HG03039 (cell line): Measurements from ENCODE around the gene CYP24A1.
A peak's percentile ranks its signal among the peaks of the same experiment; 100 is the strongest.

Experiments used
- ATAC-seq: cut with Tn5 transposase; IDR thresholded peaks from one replicate; pipeline ENCODE4 v1.9.1; 2021; ENCODE audit warnings: mild to moderate bottlenecking, moderate library complexity; ENCODE audit not compliant: unreplicated experiment

The CYP24A1 gene

GRCh38 chr20:54204063-54204462, 30.3 kb upstream of the CYP24A1 start:
- no peak for ATAC-seq

- no peak for ATAC-seq
Measured at GRCh38 chr20:54203281-54203680, 29.5 kb upstream of the CYP24A1 start.

GRCh38 chr20:54201268-54201846, 27.6 kb upstream of the CYP24A1 start:
- no peak for ATAC-seq

DNA sequence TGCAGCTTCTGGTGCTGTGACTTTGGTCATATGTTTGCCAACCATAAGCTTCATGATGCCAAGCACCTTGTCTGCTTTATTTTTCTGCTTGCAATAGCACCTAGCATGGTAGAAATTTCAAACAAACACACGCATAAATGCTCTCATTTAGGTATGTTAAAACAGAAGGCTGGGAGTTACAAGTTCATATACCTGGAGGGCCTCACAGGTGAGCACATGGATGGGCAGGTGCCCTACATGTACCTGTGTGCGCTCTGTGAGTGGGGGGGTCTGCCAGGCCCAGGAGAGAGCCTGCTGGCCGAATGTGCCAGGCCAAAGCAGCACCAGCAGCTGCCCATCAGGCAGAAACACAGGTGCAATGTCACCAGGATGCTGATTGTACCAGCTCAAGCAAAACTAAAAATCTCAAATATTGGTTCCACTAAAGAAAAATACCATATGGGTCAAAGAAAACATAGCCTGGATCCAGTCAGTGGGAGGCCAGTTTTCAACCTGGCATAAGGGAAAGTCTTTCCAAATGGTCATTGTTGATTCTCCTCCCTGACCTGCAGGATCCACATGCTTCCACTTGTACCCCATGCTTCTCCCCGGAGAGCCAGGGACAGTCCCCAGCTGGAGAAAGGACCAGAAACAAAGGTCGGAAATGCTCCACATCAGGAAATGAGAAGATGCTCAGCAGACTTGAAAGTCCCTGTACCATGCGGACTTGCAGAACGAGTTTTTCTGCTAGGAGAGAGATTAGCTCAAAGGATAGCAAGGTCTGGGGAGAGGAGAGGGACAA, 26.9 kb upstream of the CYP24A1 start:
- no peak for ATAC-seq

GRCh38 chr20:54199721-54200176, 26.0 kb upstream of the CYP24A1 start:
- no peak for ATAC-seq

DNA sequence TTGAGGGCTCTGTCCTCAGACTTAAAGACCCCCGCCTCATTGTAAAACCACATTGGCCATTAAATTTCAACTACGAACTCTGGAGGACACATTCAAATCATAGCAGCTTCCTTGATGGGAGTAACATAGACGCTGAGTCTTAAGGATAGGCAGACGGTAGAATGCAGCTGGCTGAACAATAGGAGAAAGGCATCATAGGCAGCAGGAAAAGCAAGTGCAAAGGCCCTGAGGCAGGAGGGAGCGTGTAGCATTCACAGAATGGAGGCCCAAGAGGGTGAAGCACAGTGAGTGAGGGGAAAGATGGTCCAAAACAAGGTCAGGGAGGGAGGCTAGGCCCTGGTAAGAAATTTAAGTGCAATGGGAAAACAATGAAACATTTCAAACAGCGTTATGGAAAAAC, 25.5 kb upstream of the CYP24A1 start:
- ATAC-seq, result no peak

DNA sequence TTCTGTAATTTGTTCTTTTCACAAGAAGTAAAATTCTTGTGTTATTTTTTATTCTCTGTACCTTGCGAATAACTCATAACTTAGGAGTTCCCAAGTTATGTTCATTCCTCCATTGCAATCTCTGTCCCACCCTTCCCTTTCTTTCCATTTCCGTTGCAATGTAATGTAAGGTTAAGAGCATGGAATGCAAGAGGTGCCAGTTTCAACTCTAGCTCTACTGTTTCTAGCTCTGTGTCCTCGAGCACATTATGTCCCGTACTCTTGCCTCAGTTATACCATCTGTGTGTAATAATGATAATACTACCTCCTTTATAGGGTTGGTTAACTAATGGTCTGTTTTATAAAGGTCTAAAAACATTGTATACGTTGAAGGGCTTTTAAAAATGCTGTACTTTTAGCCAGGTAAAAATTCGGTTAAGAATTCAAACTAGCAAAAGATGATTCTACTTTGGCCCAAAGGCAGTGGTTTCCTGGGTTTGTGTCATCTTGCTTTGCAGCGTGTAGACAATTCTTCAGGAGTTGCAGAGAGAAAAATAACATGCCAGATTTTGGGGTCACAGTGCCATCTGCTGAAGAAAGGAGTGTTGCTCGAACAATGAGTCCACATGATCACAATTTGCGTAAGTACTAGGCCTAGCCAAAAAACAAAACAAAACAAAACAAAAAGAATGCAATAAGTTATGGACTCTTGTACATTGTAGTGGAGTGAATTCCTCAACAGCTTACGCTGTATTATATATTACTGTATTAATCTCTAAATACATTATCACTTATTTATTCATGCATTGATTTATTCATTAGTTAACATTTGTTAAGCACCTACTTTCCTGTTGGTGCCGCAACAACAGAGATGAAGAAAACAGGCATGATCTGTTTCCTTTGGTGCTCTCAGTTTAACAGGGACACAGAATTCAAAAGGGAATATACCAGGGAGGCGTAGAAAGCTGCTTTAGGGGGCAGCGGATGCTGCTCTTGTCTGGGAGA, 24.1 kb upstream of the CYP24A1 start:
- ATAC-seq, result no peak

GRCh38 chr20:54195483-54196472, 22.0 kb upstream of the CYP24A1 start:
- peak; percentile 49 for ATAC-seq

DNA sequence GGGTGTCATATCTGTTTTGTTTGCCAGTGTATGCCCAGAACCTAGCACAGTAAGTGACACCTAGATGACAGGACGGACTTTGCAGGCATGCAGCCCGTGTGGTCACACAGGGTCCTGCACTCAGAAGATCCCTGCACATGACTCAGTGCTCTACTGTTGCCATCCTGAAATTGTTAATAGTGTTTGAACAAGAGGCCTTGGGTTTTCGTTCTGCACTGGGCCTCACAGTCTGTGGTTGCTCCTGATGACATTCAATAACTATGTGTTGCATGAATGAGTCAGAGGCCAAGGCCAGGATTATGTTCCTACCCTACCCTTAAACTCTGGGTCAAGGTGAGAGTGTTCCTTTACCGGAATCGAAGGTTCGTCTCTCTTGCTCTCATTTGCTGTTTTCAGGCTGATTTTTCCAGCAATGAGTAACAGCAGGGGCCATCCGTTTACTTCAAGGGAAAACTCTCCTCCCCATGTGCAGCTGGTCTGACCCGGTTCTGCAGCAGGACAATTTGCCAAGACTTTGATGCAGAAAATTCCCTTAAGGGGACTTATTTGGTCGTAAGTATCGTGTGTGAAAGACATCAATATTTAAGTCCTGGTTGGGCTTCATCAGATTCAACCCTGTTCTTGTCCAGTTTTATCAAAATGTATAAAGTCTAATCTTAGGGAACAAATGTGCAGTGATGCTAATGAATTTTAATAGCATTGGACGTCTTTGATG, 21.1 kb upstream of the CYP24A1 start:
- ATAC-seq, result no peak

DNA sequence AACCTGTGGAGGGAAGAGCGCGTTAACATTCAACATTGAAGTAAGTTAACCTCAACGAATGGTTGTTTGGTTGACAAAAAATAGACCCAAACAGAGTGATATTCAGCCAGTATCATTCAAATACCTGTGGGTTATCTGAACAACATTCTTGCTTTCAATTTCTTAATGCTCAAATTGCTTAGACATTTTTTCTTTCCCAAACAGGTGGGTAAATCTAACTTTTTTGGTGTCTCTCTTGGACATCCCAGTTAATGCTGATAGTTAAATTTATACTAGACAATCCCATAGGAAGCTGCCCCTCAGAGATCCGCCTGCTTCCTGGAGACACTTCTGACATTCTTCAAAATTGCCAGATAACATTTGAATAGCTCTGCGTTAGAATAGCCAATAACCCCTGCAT, 20.0 kb upstream of the CYP24A1 start:
- ATAC-seq, result no peak

- ATAC-seq, result no peak
Measured at GRCh38 chr20:54190217-54190616, 16.4 kb upstream of the CYP24A1 start.

- no peak for ATAC-seq
Measured at GRCh38 chr20:54189630-54190029, 15.8 kb upstream of the CYP24A1 start.

DNA sequence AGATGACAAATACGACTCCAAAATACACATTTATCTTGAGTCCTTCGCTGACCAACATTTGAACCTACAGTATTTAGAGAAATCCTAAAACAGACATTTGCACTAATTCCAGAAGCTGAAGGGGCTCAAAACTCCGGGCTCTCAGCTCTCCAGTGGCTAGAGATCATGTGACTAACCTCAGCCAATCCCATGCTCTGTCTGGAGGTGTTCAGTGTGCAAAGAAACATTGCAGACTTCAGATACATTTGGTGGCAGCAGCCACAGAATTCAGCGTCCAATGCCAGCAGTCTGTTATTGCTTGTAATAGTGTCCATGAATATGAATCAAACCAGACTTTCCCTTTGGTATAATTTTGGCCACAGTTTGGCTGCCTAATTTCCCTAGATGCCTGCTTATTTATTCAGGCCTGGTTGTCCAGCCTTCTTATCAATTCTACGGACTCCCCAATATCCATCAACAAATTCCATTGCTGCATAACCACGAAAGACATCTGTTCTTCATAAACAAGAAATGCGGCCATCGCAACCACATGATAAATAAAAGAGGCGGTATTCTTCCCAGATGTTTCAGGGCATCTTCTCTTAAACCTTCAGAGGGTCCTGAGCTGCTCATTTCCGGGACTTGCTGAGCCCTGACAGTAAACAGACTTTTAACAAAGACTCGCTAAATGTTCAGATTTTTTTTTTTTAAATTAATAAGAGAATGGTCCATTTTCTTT, 14.5 kb upstream of the CYP24A1 start:
- no peak for ATAC-seq

- ATAC-seq, result no peak
Measured at GRCh38 chr20:54184904-54185626, 11.3 kb upstream of the CYP24A1 start.

GRCh38 chr20:54184071-54184470, 10.3 kb upstream of the CYP24A1 start:
- ATAC-seq, result no peak

DNA sequence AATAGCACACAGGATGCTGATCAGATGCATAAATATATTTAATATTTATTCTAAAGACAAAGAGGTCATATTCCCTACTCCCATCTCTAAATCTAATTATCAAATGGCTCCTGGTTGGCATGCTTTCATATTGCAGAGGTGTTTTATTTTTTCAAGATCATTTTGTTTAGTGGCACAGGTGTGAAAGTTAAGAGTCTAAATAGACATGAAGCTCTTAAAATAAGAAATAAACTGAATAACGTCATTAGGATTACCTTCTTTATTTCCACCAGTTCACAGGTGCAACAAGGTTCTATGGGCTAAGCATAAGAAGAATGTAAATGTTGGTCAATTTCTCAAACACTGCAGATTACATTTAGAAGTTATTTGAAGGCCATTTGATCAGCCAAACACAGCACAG, 7.1 kb upstream of the CYP24A1 start:
- ATAC-seq, result no peak

GRCh38 chr20:54179946-54180345, 6.2 kb upstream of the CYP24A1 start:
- ATAC-seq, result no peak

GRCh38 chr20:54178256-54178655, 4.5 kb upstream of the CYP24A1 start:
- no peak for ATAC-seq
